ENCODE results near the gene MAPK14. TPM values are rescaled to one million over a fixed set of nuclear protein-coding genes. Genes with fewer than 3 reads are reported as not detected.

Gene MAPK14
- total and polyA plus RNA-seq, 12 donors = 9.2 to 38.1 (median 29.3) TPM

DNA sequence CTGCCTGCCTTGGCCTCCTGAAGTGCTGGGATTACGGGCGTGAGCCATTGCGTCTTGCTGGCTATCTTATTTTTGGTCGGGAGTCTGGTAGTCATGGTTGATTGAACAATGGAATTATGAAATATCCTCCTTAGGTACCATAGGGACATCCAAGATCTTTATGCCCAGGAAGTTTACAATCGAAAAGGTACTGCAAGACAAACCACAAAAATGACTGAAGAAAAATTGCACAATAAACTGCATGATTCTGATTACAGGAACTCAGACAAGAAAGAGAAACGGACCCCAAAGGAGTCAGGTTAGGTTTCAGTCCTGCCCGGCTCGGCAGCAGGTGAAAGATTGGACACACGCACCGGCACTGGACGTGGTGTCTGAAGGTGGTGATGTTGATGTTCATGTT is 8.4 kb upstream of the MAPK14 start:
- Histone ChIP-seq H3K27me3 (peaks cover 0 to 25% (median 7%) of the 10 kb centered on the region in 7 donors), H3K27ac (peak overlapping the region in 1 of 10 donors; percentile 69), H3K36me3 (no peaks in the 10 kb centered on the region), H3K4me3 (no peak overlapping the region), H3K4me1 (peaks cover 0 to 16% (median 0%) of the 10 kb centered on the region in 9 donors), H3K9me3 (no peaks in the 10 kb centered on the region)
- no peak for ATAC-seq
- intact Hi-C loops (cut with DNase I) = no loop called here
- whole genome bisulfite sequencing, 2 donors = 89 to 91% methylated on average over 11 of the region's 11 CpGs
- TF ChIP-seq, protein P1, sequence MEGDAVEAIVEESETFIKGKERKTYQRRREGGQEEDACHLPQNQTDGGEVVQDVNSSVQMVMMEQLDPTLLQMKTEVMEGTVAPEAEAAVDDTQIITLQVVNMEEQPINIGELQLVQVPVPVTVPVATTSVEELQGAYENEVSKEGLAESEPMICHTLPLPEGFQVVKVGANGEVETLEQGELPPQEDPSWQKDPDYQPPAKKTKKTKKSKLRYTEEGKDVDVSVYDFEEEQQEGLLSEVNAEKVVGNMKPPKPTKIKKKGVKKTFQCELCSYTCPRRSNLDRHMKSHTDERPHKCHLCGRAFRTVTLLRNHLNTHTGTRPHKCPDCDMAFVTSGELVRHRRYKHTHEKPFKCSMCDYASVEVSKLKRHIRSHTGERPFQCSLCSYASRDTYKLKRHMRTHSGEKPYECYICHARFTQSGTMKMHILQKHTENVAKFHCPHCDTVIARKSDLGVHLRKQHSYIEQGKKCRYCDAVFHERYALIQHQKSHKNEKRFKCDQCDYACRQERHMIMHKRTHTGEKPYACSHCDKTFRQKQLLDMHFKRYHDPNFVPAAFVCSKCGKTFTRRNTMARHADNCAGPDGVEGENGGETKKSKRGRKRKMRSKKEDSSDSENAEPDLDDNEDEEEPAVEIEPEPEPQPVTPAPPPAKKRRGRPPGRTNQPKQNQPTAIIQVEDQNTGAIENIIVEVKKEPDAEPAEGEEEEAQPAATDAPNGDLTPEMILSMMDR (IDR thresholded peaks at IDR 0.05) = no peak
- no peak for DNase-seq

DNA sequence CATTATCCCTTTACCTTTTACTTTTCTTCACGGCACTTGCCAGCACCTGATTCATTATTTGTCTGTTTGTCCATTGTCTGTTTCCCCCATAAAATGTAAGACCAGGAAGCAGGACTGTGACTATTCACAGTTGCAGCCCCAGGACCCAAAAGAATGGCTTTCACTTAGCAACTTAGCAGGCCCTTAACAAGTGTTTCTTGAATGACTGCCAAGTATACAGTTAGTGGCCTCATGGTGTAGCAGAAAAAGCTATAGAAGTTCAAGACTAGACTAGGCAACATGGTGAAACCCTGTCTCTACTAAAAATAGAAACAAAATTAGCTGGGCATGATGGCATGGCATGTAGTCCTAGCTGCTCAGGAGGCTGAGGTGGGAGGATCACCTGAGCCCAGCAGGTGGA is 7.5 kb upstream of the MAPK14 start:
- peaks cover 0 to 33% (median 17%) of the 10 kb centered on the region in 7 donors for H3K27me3 ChIP-seq
- H3K4me1 ChIP-seq = peaks cover 0 to 24% (median 0%) of the 10 kb centered on the region in 9 donors
- H3K9me3 ChIP-seq = no peaks in the 10 kb centered on the region
- WGBS, 2 donors = 0 to 48% methylated on average over 1 of the region's 1 CpG
- no peak overlapping the region for H3K4me3 ChIP-seq
- TF ChIP-seq, protein P1 (IDR thresholded peaks at IDR 0.05) = no peak
- intact Hi-C loops (cut with DNase I) = loop anchor here in 4 of 10 donors (10.0 kb wide), 2 partner anchors 335 to 345 kb away; no protein-coding TSS in a partner anchor
- H3K36me3 ChIP-seq = no peaks in the 10 kb centered on the region
- DNase-seq = no peak
- no peak overlapping the region for H3K27ac ChIP-seq
- ATAC-seq = no peak

DNA sequence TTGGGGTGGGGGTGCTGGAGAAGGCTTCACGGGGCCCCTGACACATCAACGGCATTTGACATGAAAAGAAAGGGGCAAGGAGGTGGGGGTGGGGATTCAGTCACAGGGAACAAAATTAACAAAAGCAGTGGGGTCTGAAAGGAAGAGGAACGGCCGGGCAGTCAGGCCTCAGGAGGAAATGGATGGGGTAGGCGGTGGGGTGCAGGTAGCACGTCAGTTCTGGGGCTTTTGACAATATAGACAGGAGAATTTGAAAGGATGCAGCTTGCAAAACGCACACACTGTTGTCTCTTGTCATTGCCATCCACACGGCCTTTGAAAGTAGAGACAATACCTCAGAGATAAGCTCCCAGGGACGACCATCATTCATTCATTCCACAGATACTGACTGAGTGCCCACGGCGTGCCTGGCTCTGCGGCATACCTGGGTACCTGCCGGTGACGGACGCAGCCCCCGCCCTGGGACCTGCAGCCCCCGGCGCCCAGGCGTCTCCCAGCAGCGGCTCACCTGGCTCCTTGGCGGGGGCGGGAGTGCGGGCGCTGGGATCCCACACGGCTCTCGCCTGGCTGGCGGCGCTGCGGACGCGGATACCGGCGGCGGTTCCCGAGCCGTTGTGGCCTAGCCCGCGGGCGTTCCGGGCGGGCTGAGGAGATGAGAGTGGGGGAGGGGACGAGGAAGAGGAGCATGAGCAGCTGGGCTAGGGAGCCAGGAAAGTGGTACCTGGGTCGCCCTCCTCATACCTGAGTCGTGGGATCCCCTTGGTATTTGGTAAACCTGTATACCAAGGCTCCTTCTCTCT is 3.4 kb upstream of the MAPK14 start, which contains the start of gene SLC26A8:
SLC26A8 (minus strand) TSS at position 646 of the 800 bp plus-strand sequence. CDS start 4,934 bp downstream, outside the sequence.
- 22 to 23% methylated on average over 44 of the region's 44 CpGs for WGBS, 2 donors
- peaks cover 0 to 21% (median 5%) of the 10 kb centered on the region in 9 donors for H3K4me1 ChIP-seq
- intact Hi-C loops (cut with DNase I) = loop anchor here in 4 of 10 donors (10.0 kb wide), 2 partner anchors 331 to 341 kb away; no protein-coding TSS in a partner anchor
- TF ChIP-seq, protein P1 (IDR thresholded peaks at IDR 0.05) = no peak
- H3K27me3 ChIP-seq = peaks cover 0 to 21% (median 18%) of the 10 kb centered on the region in 7 donors
- H3K9me3 ChIP-seq = no peaks in the 10 kb centered on the region
- DNase-seq (no peak), ATAC-seq (no peak)
- peak within 1 kb of the TSS in 1 of 10 donors; percentile 41 for H3K4me3 ChIP-seq
- peak within 1 kb of the TSS in 1 of 10 donors; percentile 65 for H3K27ac ChIP-seq
- H3K36me3 ChIP-seq = no peaks in the 10 kb centered on the region

DNA sequence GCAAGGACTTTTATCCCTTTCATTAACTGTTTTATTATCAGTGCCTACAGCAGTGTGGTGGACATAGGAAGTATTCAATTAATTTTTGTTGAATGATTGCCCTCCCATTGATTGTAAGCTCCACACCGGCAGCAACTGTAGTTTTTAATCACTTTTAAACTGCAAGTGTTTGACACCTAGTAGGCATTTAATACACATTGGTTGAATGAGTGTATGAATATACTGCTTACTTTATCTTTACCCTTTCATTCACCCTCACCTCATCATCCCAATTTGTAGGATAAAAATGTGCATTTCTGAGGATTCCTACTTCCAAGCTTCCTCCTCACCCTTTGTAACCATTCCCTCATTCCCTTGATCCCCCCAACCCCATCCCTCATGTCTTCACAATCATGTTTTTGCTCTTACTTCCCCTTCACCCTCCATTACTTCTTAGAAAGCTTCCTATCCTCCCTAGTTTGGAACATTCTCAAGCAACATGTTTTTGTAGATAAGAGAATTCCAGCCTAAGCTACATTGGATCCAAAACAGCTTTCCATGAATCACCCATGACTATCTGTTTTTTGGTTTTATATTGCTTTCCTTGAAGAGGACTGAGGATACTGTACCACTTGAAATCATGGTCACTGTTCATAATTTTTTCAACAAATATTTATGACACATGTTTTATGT is 2.2 kb upstream of the MAPK14 start:
- H3K27ac ChIP-seq = no peak overlapping the region
- H3K4me3 ChIP-seq = no peak overlapping the region
- 81 to 86% methylated on average over 1 of the region's 1 CpG for WGBS, 2 donors
- no peak for ATAC-seq
- intact Hi-C loops (cut with DNase I) = loop anchor here in 5 of 10 donors (5.0 to 10.0 kb wide), 4 partner anchors 167 to 339 kb away; partner anchors contain the start of gene BRPF3 (in 3 of the 5)
- DNase-seq = no peak
- TF ChIP-seq, protein P1 (IDR thresholded peaks at IDR 0.05) = no peak
- H3K9me3 ChIP-seq = no peaks in the 10 kb centered on the region
- H3K4me1 ChIP-seq = peaks cover 5 to 33% (median 15%) of the 10 kb centered on the region in 9 donors
- no peaks in the 10 kb centered on the region for H3K36me3 ChIP-seq
- H3K27me3 ChIP-seq = peaks cover 0 to 21% (median 18%) of the 10 kb centered on the region in 7 donors
